T-cell (primary cell): ENCODE data around the gene INTS15. TPM values are rescaled to one million over a fixed set of nuclear protein-coding genes. Genes with fewer than 3 reads are reported as not detected.

Experiments used
- ATAC-seq, 4 experiments: fragments of 200-7000 bp in 3 of 4; fragments of 150-1000 bp in 1 of 4; cut with Tn5 transposase; replicated peaks in 1 of 4; 1 replicate in 3 of 4; 2 replicates in 1 of 4; pipeline ENCODE4 v1.10.0; 2021; ENCODE audit warnings: moderate library complexity in 3 of 4, mild to moderate bottlenecking in 2 of 4, moderate number of reproducible peaks in 1 of 4
- CTCF ChIA-PET, 2 donors: fragments of 300-600 bp; sonication (Branson Sonifier 250); formaldehyde crosslinking; loops; one replicate each; lab custom pipeline; 2022; ENCODE audit warnings: antibody characterized with exemption in 2 of 2; lab: Charles Lee
- POLR2A ChIA-PET, 2 donors: fragments of 300-600 bp; sonication (Branson Sonifier 250); formaldehyde crosslinking; loops; one replicate each; lab custom pipeline; 2022; ENCODE audit warnings: antibody characterized with exemption in 2 of 2; lab: Charles Lee
- DNase-seq, 35 experiments: peaks; one replicate each; pipeline versions ENCODE4 v3.0.0 to v3.0.0-alpha.2; 2013 to 2023
- H3K27ac ChIP-seq: one replicate; pipeline ENCODE4 v1.5.1; 2013; ENCODE audit warnings: low read length
- H3K27me3 ChIP-seq, 2 experiments: replicated peaks in 1 of 2; 1 replicate in 1 of 2; 2 replicates in 1 of 2; pipeline versions ENCODE4 v1.6.1 to v1.7.0; 2013; ENCODE audit warnings: low read length in 1 of 2, mixed read lengths in 1 of 2; ENCODE audit not compliant: control insufficient read depth in 2 of 2, insufficient read depth in 2 of 2; ENCODE audit errors: extremely low read depth in 1 of 2
- H3K36me3 ChIP-seq, 2 donors: 1 replicate in 1 of 2; 2 replicates in 1 of 2; pipeline versions ENCODE4 v1.6.1 to v1.7.0; 2013; ENCODE audit warnings: low read length in 1 of 2; ENCODE audit not compliant: control insufficient read depth in 2 of 2, insufficient read depth in 1 of 2; ENCODE audit errors: extremely low read depth in 1 of 2
- H3K4me1 ChIP-seq, 2 experiments: 1 replicate in 1 of 2; 2 replicates in 1 of 2; pipeline versions ENCODE4 v1.6.1 to v1.7.0; 2013; ENCODE audit warnings: low read length in 2 of 2, mixed read lengths in 1 of 2; ENCODE audit not compliant: insufficient read depth in 2 of 2, control insufficient read depth in 1 of 2; ENCODE audit errors: extremely low read depth in 1 of 2
- H3K4me3 ChIP-seq, 2 donors: 1 replicate in 1 of 2; 2 replicates in 1 of 2; pipeline versions ENCODE4 v1.5.1 to v1.7.0; 2013; ENCODE audit warnings: mild to moderate bottlenecking in 2 of 2, low read length in 1 of 2, moderate library complexity in 1 of 2; ENCODE audit not compliant: control insufficient read depth in 1 of 2; ENCODE audit errors: extremely low read depth in 1 of 2
- H3K9me3 ChIP-seq: 2 replicates; pipeline ENCODE4 v1.7.0; 2013
- H3K27ac Mint-ChIP-seq, 2 donors: one replicate each; pipeline ENCODE4 v1.8.0; 2020 to 2021; ENCODE audit warnings: mild to moderate bottlenecking in 2 of 2, mixed read lengths in 2 of 2
- H3K27me3 Mint-ChIP-seq, 2 donors: one replicate each; pipeline ENCODE4 v1.8.0; 2021 to 2022; ENCODE audit warnings: mixed read lengths in 2 of 2
- H3K36me3 Mint-ChIP-seq: one replicate; pipeline ENCODE4 v1.8.0; 2021; ENCODE audit warnings: mixed read lengths
- H3K4me1 Mint-ChIP-seq, 3 donors: one replicate each; pipeline ENCODE4 v1.8.0; 2020 to 2022; ENCODE audit warnings: mixed read lengths in 3 of 3, mild to moderate bottlenecking in 1 of 3
- H3K4me3 Mint-ChIP-seq, 3 donors: one replicate each; pipeline ENCODE4 v1.8.0; 2020 to 2022; ENCODE audit warnings: mild to moderate bottlenecking in 3 of 3, mixed read lengths in 3 of 3, moderate library complexity in 3 of 3
- H3K9me3 Mint-ChIP-seq, 3 donors: one replicate each; pipeline ENCODE4 v1.8.0; 2020 to 2022; ENCODE audit warnings: mixed read lengths in 3 of 3
- WGBS: methylation state at CpG from one replicate; pipeline ENCODE4 v1.1.5; 2013; ENCODE audit warnings: missing lambda C conversion rate; ENCODE audit not compliant: insufficient coverage; 5-methylcytosine and 5-hydroxymethylcytosine counted together
- total RNA-seq, 35 experiments: library from RNA in 6 of 35; stranded (reverse) in 6 of 35; fragments of 120-200 nt in 1 of 35; gene quantifications; one replicate each; pipeline versions ENCODE4 v1.2.1 to v1.2.4 and lab custom pipeline; 2013 to 2026

INTS15 gene
- total RNA-seq, 5 donors from 2014 or later (not counting 1 experiment from before 2014, with no cell fraction given) = 48.3 to 65.9 (median 64.1) TPM

GRCh38 chr7:6551016-6551511 is 38.8 kb upstream of the INTS15 start, which contains the start of gene GRID2IP:
Gene GRID2IP, minus strand, starts transcription at chr7:6551461. Its CDS starts 25 bp downstream, at chr7:6551436.
- Mint-ChIP-seq H3K27me3 (peaks cover 0 to 4% of the 10 kb centered on the region in 2 donors), H3K9me3 (no peaks in the 10 kb centered on the region), H3K4me1 (peaks cover 10 to 15% (median 12%) of the 10 kb centered on the region in 3 donors), H3K27ac (no peak within 1 kb of the TSS), H3K4me3 (no peak within 1 kb of the TSS), H3K36me3 (no peaks in the 10 kb centered on the region)
- no peak for ATAC-seq
- H3K4me3 ChIP-seq = no peak within 1 kb of the TSS
- 93% methylated on average over 43 of the region's 46 CpGs for WGBS
- peaks cover 0 to 10% of the 10 kb centered on the region in 2 experiments for H3K27me3 ChIP-seq
- no peak for DNase-seq
- ChIA-PET POLR2A (no interaction called here), CTCF (no interaction called here)
- H3K27ac ChIP-seq = no peak within 1 kb of the TSS
- H3K9me3 ChIP-seq = no peaks in the 10 kb centered on the region
- peaks cover 4 to 16% of the 10 kb centered on the region in 2 experiments for H3K4me1 ChIP-seq
- H3K36me3 ChIP-seq = no peaks in the 10 kb centered on the region

GRCh38 chr7:6553448-6554044 is 36.3 kb upstream of the INTS15 start:
- no peaks in the 10 kb centered on the region for H3K9me3 Mint-ChIP-seq
- Histone ChIP-seq H3K27me3 (peaks cover 0 to 8% of the 10 kb centered on the region in 2 experiments), H3K36me3 (no peaks in the 10 kb centered on the region), H3K4me3 (no peak overlapping the region), H3K4me1 (peaks cover 2 to 14% of the 10 kb centered on the region in 2 experiments), H3K27ac (no peak overlapping the region), H3K9me3 (no peaks in the 10 kb centered on the region)
- H3K4me1 Mint-ChIP-seq = peaks cover 6 to 10% (median 8%) of the 10 kb centered on the region in 3 donors
- CTCF ChIA-PET = interaction anchor here in 1 of 2 donors (0.6 to 0.9 kb wide), 2 partner anchors 17 to 55 kb away, joined by 4 to 5 read pairs; no protein-coding TSS in a partner anchor
- no peaks in the 10 kb centered on the region for H3K36me3 Mint-ChIP-seq
- H3K27ac Mint-ChIP-seq = peak overlapping the region in 1 of 2 donors; percentile 11
- ATAC-seq (no peak), DNase-seq (no peak)
- POLR2A ChIA-PET = no interaction called here
- 100% methylated on average over 2 of the region's 7 CpGs for WGBS
- no peaks in the 10 kb centered on the region for H3K27me3 Mint-ChIP-seq
- H3K4me3 Mint-ChIP-seq = no peak overlapping the region

- ChIA-PET POLR2A (interaction anchor here in 1 of 2 donors (0.7 kb wide), 1 partner anchor 82 kb away, joined by 4 read pairs; the partner anchor contains the start of gene ZNF316), CTCF (interaction anchor here (0.7 to 0.8 kb wide), 4 partner anchors 27 to 144 kb away, joined by 3 to 5 read pairs (median 4); partner anchors contain the start of gene INTS15 (in 1 of the 2))
- WGBS = 47% methylated on average over 4 of the region's 7 CpGs
- Histone ChIP-seq H3K9me3 (no peaks in the 10 kb centered on the region), H3K4me3 (no peak overlapping the region), H3K27me3 (peaks cover 0 to 12% of the 10 kb centered on the region in 2 experiments), H3K27ac (no peak overlapping the region), H3K4me1 (peaks cover 2 to 14% of the 10 kb centered on the region in 2 experiments), H3K36me3 (no peaks in the 10 kb centered on the region)
- Mint-ChIP-seq H3K36me3 (no peaks in the 10 kb centered on the region), H3K27me3 (no peaks in the 10 kb centered on the region), H3K4me1 (peaks cover 6 to 10% (median 8%) of the 10 kb centered on the region in 3 donors), H3K27ac (peak overlapping the region; percentile 86 to 88), H3K4me3 (peak overlapping the region; percentile 39 to 70 (median 46)), H3K9me3 (no peaks in the 10 kb centered on the region)
- DNase-seq (peak in 4 of 35 experiments; percentile 21 to 54 (median 32)), ATAC-seq (peak; percentile 64 to 90 (median 68))
These were observed 35.0 kb upstream of the INTS15 start for GRCh38 chr7:6554848-6555247.

GRCh38 chr7:6556196-6556595 is 33.6 kb upstream of the INTS15 start:
- H3K36me3 Mint-ChIP-seq = no peaks in the 10 kb centered on the region
- peaks cover 0 to 16% of the 10 kb centered on the region in 2 experiments for H3K27me3 ChIP-seq
- H3K4me3 ChIP-seq = no peak overlapping the region
- H3K27ac Mint-ChIP-seq = no peak overlapping the region
- no peak overlapping the region for H3K27ac ChIP-seq
- H3K4me3 Mint-ChIP-seq = no peak overlapping the region
- DNase-seq = no peak
- H3K4me1 ChIP-seq = peaks cover 2 to 14% of the 10 kb centered on the region in 2 experiments
- POLR2A ChIA-PET = no interaction called here
- no peak for ATAC-seq
- no peaks in the 10 kb centered on the region for H3K9me3 Mint-ChIP-seq
- H3K27me3 Mint-ChIP-seq = no peaks in the 10 kb centered on the region
- 79% methylated on average over 5 of the region's 6 CpGs for WGBS
- H3K36me3 ChIP-seq = no peaks in the 10 kb centered on the region
- CTCF ChIA-PET = interaction anchor here in 1 of 2 donors (0.7 kb wide), 1 partner anchor 15 kb away, joined by 5 read pairs; no protein-coding TSS in a partner anchor
- peaks cover 6 to 10% (median 8%) of the 10 kb centered on the region in 3 donors for H3K4me1 Mint-ChIP-seq
- H3K9me3 ChIP-seq = no peaks in the 10 kb centered on the region

GRCh38 chr7:6558837-6559236 is 31.0 kb upstream of the INTS15 start:
- WGBS = no CpG with 5 or more reads among the region's 6 CpGs
- CTCF ChIA-PET = interaction anchor here (0.6 to 1.6 kb wide), 13 partner anchors 17 to 1067 kb away, joined by 3 to 5 read pairs (median 3); no protein-coding TSS in a partner anchor
- no peaks in the 10 kb centered on the region for H3K9me3 ChIP-seq
- H3K27ac ChIP-seq = no peak overlapping the region
- Mint-ChIP-seq H3K27me3 (no peaks in the 10 kb centered on the region), H3K9me3 (no peaks in the 10 kb centered on the region), H3K36me3 (no peaks in the 10 kb centered on the region), H3K4me3 (no peak overlapping the region), H3K27ac (no peak overlapping the region), H3K4me1 (peaks cover 6 to 10% (median 7%) of the 10 kb centered on the region in 3 donors)
- peaks cover 0 to 11% of the 10 kb centered on the region in 2 experiments for H3K27me3 ChIP-seq
- DNase-seq = peak in 2 of 35 experiments; percentile 18 to 51
- peaks cover 2 to 14% of the 10 kb centered on the region in 2 experiments for H3K4me1 ChIP-seq
- no peak overlapping the region for H3K4me3 ChIP-seq
- ATAC-seq = peak in 2 of 4 experiments; percentile 43 to 51
- POLR2A ChIA-PET = interaction anchor here in 1 of 2 donors (0.7 kb wide), 1 partner anchor 748 kb away, joined by 6 read pairs; no protein-coding TSS in a partner anchor
- H3K36me3 ChIP-seq = no peaks in the 10 kb centered on the region

GRCh38 chr7:6559896-6560295 is 29.9 kb upstream of the INTS15 start:
- H3K27me3 ChIP-seq = peaks cover 0 to 12% of the 10 kb centered on the region in 2 experiments
- Mint-ChIP-seq H3K4me3 (no peak overlapping the region), H3K27me3 (no peaks in the 10 kb centered on the region), H3K9me3 (no peaks in the 10 kb centered on the region), H3K27ac (no peak overlapping the region), H3K36me3 (no peaks in the 10 kb centered on the region), H3K4me1 (peaks cover 2 to 4% (median 2%) of the 10 kb centered on the region in 3 donors)
- no peak for ATAC-seq
- CTCF ChIA-PET = interaction anchor here (0.6 to 1.6 kb wide), 2 partner anchors 26 kb away, joined by 5 to 9 read pairs; no protein-coding TSS in a partner anchor
- H3K27ac ChIP-seq = no peak overlapping the region
- H3K4me3 ChIP-seq = no peak overlapping the region
- H3K9me3 ChIP-seq = no peaks in the 10 kb centered on the region
- DNase-seq = no peak
- POLR2A ChIA-PET = no interaction called here
- H3K36me3 ChIP-seq = no peaks in the 10 kb centered on the region
- WGBS = no CpG with 5 or more reads among the region's 3 CpGs
- peaks cover 4 to 8% of the 10 kb centered on the region in 2 experiments for H3K4me1 ChIP-seq
